Astrocyte of the cerebellum (primary cell): ENCODE measurements around the gene PTGES3.
"Not testable (repeated sequence)": the region's sequence is repeated elsewhere in the genome, so short reads cannot be mapped to it uniquely, and the experiment has no call there.

Source experiments
- DNase-seq: peaks from one replicate; pipeline ENCODE4 v3.0.0-alpha.2; 2011; ENCODE audit warnings: low read depth
- H3K4me3 ChIP-seq: 2 replicates; pipeline ENCODE4 v1.5.1; 2011; ENCODE audit warnings: mild to moderate bottlenecking, low read depth, low read length, moderate library complexity
- in situ Hi-C: cut with HindIII; loops from 2 replicates; pipeline ENCODE4 v1.10.0; 2017; ENCODE audit warnings: low sequenced_read_pairs
- TF ChIP-seq, protein P1 (sequence below): IDR thresholded peaks from 2 replicates; pipeline ENCODE4 v1.5.1; 2012; ENCODE audit warnings: low read length, low read depth, moderate library complexity, mild to moderate bottlenecking; ENCODE audit errors: missing control alignments

Gene PTGES3

DNA sequence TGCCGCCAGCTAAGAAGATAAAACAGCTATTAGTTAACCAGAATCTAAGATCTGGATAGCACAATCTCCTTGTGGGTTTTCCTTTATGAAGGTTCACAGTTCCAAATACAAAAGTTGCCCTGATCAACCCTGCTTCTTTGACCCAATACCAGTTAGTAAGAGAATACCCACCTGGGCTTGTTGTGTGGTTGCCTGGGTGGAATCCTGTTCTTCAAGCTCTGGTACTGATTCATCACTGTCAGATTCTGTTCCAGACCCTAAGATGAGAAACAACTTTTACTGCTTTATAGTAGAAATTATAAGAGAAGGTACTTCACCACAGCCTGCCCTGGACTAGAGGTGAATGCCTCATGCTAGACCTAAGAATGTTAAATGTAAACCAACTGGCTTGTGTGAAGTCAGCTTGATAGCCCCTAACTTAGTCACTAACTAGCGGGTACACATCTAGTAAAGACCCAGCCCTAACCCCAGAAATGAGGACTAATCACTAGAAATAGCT, 26.4 kb upstream of the PTGES3 start:
- TF ChIP-seq, protein P1, sequence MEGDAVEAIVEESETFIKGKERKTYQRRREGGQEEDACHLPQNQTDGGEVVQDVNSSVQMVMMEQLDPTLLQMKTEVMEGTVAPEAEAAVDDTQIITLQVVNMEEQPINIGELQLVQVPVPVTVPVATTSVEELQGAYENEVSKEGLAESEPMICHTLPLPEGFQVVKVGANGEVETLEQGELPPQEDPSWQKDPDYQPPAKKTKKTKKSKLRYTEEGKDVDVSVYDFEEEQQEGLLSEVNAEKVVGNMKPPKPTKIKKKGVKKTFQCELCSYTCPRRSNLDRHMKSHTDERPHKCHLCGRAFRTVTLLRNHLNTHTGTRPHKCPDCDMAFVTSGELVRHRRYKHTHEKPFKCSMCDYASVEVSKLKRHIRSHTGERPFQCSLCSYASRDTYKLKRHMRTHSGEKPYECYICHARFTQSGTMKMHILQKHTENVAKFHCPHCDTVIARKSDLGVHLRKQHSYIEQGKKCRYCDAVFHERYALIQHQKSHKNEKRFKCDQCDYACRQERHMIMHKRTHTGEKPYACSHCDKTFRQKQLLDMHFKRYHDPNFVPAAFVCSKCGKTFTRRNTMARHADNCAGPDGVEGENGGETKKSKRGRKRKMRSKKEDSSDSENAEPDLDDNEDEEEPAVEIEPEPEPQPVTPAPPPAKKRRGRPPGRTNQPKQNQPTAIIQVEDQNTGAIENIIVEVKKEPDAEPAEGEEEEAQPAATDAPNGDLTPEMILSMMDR: no peak
- no peak for DNase-seq
- no peak overlapping the region for H3K4me3 ChIP-seq
- in situ Hi-C loops: no loop called here

DNA sequence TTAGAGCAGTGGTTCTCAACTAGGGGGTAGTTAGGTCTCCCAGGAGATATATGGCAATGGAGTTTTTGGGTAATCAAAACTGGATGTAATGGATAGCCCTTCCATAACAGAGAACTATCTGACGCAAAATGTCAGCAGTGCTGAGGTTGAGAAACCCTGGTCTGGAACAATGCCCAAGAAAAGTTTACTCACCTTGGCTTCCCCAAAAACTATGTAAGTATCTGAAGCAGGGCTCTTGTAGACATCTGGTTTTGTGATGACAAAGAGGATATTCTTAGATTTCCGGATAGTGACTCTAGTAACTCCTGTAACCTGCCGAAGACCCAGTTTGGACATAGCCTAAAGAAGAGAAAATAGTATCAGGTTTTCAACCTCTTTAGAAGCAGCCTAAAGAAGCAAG, 25.3 kb upstream of the PTGES3 start:
- no peak for DNase-seq
- TF ChIP-seq, protein P1: no peak
- in situ Hi-C loops: no loop called here
- no peak overlapping the region for H3K4me3 ChIP-seq

DNA sequence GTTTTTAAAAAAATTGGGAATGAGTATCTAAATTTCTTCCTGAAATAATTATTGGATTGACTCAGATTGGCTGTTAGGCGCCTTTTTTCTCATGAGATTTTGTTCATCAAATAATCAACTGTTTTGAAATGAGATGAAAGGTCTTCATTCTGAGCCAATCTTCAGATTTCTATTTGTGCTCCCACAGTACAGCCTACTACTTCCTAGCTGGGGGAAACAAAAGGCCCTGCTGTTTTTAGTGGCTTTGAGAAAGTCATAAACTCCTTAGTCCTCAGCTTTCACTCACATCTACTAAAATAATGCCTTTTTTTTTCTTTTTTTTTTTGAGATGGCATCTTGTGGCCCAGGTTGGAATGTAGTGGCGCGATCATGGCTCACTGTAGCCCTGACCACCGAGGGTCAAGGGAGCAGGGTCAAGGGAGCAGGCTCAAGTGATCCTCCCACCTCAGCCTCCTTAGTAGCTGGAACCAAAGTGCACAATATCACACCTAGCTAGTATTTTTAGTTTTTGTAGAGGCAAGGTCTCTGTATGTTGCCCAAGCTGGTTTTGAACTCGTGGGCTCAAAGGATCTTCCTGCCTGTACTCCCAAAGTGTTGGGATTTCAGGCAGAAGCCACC, 21.8 kb upstream of the PTGES3 start:
- in situ Hi-C loops: no loop called here

DNA sequence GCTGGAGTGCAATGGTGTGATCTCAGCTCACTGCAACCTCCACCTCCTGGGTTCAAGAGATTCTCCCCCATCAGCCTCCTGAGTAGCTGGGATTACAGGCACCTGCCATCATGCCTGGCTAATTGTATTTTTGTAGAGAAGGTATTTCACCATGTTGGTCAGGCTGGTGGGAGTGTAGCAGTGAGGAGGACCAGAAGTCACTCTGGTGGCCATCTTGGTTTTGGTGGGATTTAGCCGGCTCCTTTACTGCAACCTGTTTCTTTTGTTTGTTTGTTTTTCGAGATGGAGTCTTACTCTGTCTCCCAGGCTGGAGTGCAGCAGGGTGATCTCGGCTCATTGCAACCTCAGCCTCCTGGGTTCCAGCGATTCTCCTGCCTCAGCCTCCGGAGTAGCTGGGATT, 16.4 kb upstream of the PTGES3 start:
- DNase-seq, H3K4me3 ChIP-seq, in situ Hi-C loops: not testable (repeated sequence)

More for the DNA sequence above, 21.8 kb upstream of the PTGES3 start:
- no peak overlapping the region for H3K4me3 ChIP-seq
- TF ChIP-seq, protein P1: no peak
- DNase-seq: no peak

DNA sequence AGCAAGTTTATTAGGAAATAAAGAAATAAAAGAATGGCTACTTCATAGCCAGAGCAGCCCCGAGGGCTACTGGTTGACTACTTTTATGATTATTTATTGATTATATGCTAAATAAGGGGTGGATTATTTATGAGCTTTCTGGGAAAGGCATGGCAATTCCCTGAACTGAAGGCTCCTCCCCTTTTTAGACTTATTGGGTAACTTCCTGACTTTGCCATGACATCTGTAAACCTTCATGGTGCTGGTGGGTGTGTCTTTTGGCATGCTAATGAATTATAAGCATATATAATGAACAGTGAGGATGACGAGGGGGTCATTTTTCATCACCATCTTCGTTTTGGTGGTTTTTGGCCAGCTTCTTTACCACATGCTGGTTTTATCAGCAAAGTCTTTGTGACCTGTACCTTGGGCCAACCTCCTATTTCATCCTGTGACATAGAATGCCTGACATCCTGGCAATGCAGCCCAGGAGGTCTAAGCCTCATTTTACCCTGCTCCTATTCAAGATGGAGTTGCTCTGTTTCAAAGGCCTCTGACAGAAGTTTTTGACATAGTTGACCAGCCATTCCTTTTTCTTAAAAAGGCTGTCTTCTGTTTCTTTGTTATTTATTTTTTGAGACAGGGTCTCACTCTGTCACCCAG, 11.1 kb upstream of the PTGES3 start:
- in situ Hi-C loops: no loop called here
- TF ChIP-seq, protein P1: no peak
- H3K4me3 ChIP-seq: no peak overlapping the region
- no peak for DNase-seq

DNA sequence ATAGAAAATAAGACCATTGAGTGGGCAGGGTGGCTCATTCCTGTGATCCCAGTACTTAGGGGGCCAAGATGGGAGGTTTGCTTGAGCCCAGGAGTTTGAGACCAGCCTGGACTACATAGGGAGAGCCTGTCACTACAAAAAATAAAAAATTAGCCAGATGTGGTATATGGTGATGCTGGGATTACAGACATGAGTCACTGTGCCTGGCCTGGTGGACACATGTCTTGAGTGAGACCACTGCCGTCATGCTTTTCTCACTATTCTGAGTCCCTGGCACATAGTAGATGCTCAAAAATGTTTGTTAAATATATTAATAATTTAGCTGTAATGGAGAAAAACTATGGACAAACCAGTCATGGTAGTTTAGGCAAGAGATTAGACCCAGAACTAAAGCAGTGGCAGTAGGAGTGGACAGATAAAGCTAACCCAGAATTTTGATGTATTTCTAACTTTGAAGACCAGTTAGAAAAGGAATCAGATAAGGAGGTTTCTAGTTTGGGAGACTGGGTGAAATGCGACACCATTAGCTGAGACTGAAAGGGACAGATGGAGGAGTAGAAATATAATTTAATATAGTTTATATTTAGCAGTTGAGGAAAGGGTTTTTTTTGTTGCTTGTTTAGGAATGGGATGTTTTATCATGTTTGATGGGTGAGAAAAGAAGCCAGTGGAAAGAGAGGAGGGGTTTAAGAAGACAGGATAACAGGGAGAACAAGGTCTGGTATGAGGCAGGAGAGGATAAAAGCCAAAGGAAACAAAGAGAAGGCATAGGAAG, 7.4 kb upstream of the PTGES3 start:
- in situ Hi-C loops: no loop called here
- no peak for DNase-seq
- TF ChIP-seq, protein P1: no peak
- H3K4me3 ChIP-seq: no peak overlapping the region

DNA sequence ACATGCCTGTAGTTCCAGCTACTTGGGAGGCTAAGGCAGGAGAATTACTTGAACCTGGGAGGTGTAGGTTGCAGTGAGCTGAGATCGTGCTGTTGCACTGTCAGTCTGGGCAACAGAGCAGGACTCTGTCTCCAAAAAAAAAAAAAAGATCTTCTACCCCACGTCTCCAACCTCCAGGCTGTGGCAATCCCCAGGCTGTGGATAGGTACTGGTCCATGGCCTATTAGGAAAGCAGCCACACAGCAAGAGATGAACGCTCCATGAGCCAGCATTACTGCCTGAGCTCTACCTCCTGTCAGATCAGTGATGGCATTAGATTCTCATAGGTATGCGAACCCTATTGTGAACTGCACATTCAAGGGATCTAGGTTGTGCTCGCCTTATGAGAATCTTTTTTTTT, 6.1 kb upstream of the PTGES3 start:
- TF ChIP-seq, protein P1: no peak
- no peak overlapping the region for H3K4me3 ChIP-seq

More for the DNA sequence above, 6.1 kb upstream of the PTGES3 start:
- in situ Hi-C loops: no loop called here
- no peak for DNase-seq
